NOMO-1 (cell line): ENCODE results near the gene GLOD5.

Experiments
- DNase-seq, 2 experiments: peaks; one replicate each; lab custom pipeline; 2025; ENCODE audit not compliant: unreplicated experiment in 2 of 2; lab: John Stamatoyannopoulos, UW

GLOD5 gene

DNA sequence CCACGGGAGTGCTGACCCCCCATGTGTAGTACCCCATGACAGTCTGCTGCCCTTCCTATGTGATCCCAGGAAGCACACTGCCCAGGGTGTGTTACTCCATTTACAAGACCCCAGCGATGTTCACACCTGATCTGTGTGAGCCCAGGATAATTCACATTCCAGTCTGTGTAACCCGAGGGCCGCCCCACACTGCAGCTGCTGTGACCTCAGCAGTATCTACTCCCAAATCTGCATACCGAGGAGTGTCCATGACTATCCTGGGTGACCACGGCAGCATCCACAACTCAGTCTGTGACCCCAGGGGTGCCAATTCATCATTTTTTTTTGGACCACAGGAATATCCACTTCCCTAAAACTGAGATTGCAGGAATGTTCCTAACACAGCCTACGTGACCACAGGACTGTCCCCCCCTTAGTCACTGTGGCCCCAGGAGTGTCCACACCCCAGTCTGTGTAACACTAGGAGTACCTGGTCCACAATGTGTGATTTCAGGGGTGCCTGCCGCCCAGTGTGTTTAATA is 7.8 kb upstream of the GLOD5 start:
- DNase-seq, result no peak

DNA sequence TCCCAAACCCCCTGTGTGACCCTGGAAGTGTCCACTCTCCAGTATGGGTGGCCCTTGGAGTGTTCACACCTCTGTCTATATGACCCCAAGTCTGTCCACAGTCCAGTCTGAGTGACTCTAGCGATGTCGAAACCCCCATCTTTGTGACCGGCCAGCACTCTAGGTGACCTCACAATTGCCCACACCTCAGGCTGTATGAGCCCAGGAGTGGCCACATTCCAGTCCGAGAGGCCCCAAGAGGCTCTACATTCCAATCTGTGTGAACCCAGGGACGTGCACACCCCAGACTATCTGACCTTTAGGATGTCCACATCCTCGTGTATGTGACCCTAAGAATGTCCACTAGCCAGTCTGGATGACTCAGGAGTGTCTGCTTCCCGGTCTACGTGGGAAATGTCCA is 7.3 kb upstream of the GLOD5 start:
- no peak for DNase-seq

DNA sequence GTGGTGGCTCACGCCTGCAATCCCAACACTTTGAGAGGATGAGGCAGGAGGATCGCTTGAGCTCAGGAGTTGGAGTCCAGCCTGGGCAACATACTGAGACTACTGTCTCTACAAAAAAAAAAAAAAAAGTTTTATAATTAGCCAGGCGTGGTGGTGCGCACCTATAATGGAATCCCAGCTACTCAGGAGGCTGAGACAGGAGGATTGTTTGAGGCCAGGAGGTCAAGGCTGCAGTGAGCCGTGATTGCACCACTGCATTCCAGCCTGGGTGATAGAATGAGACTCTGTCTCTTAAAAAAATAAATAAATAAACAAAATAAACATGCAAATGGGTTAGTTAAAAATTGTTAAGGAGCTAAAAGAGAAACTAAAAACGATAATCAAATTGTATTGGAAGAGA is 7.7 kb downstream of the GLOD5 start:
- no peak for DNase-seq

DNA sequence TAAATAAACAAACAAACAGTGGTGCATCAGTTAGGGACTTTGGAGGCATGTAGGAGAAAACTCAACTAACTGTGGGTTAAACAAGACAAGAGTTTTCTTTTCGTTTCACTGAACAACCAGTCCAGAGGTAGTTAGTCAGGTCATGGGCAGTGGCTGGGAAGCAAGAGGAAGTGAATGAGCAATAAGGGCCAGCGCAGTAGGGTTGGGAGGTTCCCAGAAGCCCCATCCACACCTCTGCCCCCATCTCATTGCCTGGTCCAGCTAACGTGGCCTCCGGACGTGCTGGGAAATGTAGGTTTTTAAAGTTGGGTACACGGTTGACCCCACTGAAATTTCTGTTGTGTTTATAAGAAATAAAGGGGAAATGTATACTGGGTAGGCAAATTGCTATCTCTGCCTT is 8.7 kb downstream of the GLOD5 start:
- no peak for DNase-seq

DNA sequence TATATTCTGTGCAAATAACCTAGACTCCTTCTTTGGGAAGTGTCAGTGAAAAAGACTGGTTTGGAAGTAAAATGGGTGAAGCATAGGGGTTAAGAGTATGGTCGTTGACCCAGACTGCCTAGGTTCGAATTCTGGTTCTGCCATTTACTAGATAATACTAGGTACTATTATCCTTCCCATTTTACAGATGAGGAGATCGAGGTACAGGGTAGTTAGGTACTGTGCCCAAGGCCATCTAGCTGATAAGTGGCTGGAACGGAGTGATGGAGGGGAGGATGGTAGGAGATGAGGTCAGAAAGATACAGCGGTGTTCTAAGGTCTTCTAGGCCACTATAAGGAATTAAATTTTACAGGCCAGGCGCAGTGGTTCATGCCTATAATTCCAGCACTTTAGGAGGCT is 11.1 kb downstream of the GLOD5 start:
- no peak for DNase-seq

DNA sequence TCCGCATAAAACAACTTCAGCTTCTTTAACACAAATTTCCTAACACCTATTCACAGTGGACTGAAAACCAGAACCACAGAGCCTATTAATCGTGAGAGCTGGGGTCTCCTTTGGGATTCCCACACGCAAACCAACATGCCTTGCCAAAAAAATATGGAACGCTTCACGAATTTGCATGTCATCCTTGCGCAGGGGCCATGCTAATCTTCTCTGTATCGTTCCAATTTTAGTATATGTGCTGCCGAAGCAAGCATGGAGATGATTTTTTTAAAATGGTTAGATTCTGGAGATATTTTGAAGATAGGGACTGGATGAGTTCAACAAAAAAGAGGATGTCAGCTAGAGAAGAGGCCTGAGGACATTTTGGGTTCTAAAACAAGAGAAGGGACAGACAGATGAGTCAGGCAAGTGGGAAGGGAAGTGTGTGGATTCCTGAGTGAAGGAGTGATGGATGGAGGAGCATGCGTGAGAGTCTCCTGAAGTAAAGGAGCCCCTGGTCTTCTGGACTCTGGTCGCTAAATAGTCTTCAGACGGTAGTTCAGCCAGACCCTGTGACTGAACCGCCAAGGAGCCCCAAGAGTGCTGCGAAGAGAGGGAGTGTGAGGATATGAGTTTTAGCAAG is 15.4 kb downstream of the GLOD5 start:
- DNase-seq, result no peak

DNA sequence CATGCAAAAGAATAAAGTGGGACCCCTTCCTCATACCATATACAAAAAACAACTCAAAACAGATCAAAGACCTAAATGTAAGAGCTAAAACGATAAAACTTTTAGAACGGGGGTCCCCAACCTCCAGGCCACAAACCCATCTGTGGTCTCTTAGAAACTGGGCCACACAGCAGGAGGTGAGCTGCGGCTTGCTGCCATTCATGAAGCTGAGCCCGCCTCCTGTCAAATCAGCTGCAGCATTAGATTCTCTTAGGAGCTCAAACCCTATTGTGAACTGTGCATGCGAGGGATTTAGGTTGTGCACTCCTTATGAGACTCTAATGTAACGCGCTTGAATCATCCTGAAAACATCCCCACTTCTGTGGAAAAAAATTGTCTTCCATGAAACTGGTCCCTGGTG is 17.9 kb downstream of the GLOD5 start:
- no peak for DNase-seq

DNA sequence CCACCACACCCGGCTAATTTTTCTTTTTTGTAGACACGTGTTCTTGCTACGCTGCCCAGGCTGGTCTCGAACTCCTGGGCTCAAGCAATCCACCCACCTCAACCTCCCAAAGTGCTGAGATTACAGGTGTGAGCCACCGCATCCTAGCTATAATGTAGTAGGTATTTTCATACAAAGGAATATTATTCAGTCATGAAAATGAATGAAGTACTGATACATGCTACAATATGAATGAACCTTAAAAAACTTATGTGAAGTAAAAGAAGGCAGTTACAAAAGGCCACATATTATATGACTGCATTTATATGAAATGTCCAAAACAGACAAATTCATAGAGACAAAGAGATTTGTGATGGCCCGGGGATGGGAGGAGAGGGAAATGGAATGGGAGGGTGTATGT is 20.2 kb downstream of the GLOD5 start:
- no peak for DNase-seq

DNA sequence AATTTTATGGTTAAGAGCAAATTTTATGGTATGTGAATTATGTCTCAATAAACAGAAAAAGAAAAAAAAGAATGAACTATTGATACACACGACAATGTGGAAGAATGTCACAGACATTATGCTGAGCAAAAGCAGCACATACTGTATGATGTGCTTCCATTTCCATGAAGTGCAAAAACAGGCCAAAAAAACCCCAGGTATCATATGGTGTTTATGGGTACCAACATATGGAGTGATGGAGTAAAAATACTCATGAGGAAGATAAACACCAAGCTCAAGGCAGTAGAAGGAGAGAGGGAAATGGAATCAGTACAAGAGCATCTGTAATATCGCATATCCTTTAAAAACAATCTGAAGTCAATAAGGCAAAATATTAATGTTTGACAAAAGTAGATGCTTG is 20.7 kb downstream of the GLOD5 start:
- DNase-seq, result no peak

DNA sequence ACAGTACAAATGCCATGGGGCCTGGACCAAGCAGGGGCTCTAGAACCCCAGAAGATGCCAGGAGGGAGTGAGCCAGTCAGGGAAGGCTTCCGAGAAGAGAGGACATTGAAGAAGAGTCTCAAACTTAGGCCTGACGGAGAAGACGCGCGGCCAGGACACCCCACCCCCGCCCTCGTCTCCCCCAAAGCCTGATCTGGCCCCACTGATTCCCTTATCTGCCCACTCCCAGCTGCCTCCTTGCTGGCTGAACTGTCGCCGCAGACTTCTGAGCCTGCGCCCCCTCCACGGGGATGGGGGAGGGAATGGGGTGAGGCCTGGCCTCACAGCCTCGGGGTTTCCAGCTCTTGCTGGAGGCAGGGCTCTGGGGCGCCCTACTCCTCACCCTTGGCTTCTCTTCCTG is 21.2 kb downstream of the GLOD5 start:
- no peak for DNase-seq

DNA sequence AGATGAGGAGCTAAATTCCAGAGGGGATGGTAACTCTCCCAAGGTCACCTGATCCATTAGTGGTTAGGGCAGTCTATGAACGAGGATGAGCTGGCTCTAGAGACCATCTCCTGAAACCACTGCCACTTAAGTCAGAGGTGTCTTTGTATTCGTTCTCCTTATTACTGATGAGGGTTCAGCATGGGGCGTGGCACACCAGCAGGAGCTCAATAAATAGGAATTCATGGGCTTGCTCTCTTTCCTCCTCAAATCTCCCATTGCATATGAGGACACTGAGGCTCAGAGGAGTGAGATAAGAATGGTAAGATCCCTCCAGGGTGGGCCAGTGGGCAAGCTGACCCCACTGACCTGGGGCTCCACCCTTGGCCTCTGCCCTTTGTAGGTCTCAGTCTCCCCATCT is 23.2 kb downstream of the GLOD5 start:
- no peak for DNase-seq

DNA sequence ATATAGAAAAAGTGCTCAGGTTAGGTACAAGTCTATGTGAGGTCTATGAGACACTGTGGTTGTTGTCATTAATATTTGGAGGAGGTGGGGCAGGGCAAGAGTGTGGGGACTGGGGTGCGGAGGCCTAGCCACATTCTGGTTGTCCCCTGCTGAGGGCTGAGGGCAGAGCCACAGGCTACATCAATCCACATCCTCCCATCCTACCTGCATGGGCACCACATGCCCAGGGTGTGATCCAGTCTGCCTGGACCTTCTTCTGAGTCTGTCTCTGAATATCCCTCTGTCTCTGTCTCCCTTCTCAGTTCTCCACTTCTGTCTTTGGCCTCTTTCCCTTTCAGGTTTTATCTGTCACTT is 23.6 kb downstream of the GLOD5 start:
- no peak for DNase-seq

DNA sequence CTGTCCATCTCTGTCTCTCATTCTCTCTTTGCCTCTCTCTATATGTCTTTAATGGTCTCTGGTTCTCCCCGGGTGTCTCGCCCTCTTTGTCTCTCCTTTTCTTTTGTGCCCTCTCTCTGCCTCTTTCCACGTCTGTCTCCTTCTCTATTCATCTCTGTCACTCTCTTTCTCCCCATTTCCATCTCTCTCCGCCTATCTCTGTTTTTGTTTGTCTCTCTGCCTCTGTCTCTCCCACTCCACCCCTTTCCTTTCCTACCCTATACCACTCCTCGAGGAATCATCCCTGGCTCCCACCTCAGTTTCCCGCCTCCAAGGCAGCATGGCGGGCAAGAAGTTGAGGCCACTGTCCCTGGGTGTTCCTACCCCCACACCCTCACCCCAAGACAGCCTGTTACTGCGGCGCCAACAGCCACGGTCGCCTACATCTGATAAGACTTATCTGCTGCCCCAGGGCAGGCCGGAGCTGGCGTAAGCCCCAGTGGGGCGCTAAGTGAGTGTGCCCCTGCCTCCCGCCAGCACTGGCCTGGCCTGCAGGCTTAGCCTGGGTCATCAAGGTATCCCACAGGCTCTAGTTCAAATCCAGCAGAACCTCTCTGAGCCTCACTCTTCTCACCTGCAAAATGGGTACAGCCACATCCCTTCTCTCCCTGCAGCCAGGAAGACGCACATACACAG is 24.1 kb downstream of the GLOD5 start:
- DNase-seq, result no peak

DNA sequence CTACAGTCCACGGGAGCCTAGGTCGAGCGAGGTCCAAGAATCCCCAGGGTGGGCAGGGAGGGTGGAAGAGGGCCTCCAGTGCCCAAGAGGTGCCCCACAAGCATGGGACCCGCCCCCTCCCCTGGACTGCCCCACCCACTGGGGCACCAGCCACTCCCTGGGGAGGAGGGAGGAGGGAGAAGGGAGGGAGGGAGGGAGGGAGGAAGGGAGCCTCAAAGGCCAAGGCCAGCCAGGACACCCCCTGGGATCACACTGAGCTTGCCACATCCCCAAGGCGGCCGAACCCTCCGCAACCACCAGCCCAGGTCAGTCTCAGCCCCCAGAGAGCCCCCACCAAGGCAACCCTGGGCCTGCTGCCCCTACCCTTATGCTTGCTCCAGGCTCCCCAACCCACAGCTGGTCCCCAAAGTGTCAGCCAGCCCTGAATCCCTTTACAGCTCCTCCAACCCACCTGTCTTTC is 24.8 kb downstream of the GLOD5 start, which contains the start of gene GATA1:
Gene GATA1, plus strand, starts transcription at position 250 of the 460 bp plus-strand sequence. CDS start 4,520 bp downstream, outside the sequence.
- no peak for DNase-seq

DNA sequence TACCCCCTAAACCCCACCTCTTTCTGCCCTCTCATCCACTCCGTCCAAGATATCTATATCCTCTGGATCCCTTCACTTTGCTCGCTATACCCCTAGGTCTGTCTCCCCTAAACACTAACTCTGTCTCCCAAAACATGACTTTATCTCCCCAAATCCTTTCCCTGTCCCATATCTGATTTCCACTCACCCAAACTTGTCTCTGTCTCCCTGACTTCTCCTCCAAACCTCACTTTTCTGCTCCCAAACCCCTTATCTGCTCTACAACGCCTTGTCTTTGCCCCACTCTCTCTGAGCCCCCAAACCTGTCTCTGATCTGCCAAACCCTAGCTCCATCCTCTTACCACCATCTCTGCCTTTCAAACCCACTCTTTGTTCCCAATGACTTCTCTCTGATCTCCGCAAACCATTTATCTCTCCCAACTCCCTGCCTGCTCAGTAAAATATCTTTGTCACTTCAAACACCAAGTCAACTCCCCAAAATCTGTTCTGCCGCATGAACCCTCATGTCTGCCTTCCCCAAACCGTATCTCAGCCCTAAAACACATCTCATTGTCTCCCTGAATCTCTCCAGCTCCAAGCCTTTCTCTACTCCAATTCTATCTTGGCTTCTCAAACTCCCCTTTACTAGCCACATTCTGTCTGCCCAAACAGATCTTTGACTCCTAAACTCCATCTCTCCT is 25.4 kb downstream of the GLOD5 start:
- no peak for DNase-seq

DNA sequence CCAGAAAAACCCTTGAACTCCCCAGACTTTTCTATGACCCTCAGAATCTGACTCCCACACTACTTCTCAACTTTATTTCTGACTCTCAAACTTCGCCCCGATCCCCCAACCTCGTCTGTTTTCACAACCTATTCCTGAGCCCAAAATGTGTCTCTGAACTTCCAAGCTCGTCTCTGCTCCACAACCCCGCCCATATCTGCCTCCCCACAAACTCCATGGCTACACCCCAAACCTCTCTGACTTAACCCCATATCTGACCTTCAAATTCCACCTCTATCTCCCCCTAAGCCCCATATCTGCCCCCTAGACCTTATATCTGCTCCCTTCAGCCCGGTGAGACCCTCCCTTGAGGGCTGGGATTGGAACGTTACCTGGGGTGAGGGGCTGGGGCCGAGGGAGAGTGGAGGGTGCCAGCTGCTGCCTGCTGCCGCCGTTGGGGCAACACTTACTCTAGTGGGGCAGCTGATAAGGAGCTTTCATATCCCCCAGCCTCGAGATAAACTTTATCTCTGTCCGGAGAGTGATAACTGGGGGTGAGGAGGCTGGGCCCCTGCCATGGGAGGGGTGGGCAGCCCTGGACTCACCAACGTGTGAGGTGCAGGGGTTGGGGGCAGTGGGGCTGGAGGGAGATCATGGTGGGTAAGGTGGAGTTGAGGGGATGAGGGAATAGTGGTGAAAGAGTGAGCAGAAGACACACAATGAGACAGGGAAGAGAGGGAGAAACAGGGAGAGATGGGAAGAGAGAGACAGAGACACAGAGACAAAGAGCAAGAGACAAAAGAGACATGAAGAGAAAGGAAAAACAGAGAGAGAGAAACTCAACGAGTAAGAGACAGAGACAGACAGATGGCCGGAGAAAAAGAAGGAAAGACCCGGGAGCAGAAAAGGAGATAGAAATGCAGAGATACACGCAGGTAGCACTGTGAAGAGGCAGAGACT is 26.2 kb downstream of the GLOD5 start:
- no peak for DNase-seq

DNA sequence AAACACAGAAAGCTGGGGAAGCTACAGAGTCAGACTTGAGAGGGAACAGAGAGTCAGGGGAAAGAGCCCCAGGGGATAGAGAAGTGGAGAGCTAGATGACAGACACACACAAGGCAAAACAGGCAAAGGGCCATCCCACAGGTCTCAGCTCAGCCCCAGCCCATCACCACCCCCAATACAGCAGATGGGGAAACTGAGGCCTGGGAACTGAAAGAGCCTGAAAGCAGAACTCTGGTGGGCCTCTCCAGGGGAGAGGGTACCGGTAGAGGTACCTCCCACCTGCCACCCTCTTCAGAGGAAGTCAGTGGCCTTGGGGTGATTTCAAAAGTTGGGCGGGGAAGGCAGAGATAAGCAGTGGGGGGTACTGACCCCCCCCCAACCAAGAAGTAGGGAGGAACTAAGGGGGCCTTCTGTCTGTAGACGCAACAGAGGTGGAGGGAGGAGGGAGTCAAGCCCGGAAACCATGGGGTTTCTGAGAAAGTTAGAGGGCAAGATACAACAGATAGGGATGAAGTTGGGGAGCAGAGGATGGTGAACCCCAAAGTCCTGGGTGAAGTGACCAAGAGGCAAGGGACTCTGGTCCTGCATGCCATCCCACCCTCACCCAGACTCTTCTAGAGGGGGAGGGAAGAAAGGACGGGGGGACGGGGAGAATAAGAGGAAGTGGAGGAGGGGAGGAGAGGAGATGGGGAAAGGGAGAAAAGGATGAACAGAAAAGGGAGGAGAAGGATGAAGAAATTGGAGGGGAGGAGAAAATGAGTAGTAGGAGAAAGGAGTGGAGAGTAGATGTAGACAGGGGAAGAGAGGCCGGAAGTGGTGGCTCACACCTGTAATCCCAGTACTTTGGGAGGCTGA is 28.0 kb downstream of the GLOD5 start:
- no peak for DNase-seq

DNA sequence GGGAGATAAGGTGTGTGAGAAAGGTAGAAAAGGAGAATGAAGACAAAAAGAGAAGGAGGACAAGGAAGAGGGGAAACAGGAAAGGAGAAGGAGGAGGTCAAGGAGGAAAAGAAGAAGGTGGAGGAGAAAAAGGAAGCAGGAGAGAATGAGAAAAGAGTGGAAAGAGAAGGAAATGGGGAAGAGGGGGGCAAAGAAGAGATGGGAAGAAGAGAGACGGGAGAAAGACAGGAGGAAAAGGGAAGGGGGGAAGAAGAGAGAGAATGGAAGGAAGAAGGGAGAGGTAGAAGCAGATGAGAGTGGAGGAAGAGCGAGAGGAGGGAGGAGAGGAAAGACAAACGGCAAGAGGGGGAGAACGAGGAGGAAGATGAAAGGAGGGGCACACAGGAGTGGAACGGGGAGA is 28.9 kb downstream of the GLOD5 start:
- DNase-seq, result no peak

DNA sequence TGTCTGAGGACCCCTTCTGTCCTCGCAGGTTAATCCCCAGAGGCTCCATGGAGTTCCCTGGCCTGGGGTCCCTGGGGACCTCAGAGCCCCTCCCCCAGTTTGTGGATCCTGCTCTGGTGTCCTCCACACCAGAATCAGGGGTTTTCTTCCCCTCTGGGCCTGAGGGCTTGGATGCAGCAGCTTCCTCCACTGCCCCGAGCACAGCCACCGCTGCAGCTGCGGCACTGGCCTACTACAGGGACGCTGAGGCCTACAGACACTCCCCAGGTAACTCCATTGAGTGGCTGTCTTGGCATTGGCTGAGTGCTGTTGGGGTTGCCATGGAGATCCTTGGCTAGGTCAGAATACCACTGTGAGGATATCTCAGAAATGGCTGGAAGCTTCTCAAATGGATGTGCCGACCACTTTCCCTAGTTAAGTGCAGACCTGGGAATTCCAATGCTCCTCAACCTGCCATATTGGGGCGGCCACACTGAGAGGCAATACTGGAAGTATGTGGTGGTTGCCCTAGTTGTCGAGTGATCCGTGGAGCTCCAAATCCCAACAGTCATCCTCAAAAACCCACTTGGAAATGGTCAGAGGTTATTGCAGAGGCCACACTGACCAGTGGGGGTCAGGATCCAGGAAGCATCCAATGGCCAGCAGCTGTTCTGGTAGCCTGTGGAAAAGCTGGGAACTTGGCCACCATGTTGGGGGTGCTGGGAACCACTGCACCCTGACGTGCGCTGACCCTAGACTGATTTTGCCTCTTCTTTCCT is 29.7 kb downstream of the GLOD5 start:
- DNase-seq, result no peak
